HFF-Myc (cell line): Measurements from ENCODE around the gene SMOC2.

Experiments
- DNase-seq: peaks from one replicate; pipeline ENCODE4 v3.0.0-alpha.2; 2011; ENCODE audit warnings: low read depth; ENCODE audit errors: extremely low read depth
- H3K4me3 ChIP-seq: replicated peaks from 2 replicates; pipeline ENCODE4 v1.5.1; 2011; ENCODE audit warnings: low read depth, mild to moderate bottlenecking, control low read depth, low read length
- TF ChIP-seq, protein P1 (sequence below): IDR thresholded peaks from 2 replicates; pipeline ENCODE4 v1.5.1; 2012; ENCODE audit warnings: mild to moderate bottlenecking, low read depth, low read length, control low read depth; ENCODE audit errors: missing control alignments

SMOC2 gene

DNA sequence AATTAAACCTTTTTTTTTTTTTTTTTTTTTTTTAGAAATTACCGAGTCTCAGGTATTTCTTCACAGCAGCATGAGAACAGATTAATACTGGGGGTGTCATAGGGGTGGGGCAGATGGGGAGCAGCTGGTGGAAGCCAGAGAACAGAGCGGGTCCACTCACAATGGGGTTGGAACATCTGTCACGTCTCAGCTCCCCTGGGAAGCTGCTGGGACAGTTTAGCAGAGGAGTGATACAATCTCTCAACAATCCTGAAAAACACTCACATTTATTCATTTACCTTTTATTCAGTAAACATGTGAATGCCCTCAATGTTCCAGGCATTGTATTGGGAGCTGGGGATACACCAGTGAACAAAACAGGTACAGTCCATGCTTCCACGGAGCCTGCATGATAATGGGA is 162.2 kb downstream of the SMOC2 start:
- DNase-seq = no peak
- H3K4me3 ChIP-seq = no peak overlapping the region
- TF ChIP-seq, protein P1, sequence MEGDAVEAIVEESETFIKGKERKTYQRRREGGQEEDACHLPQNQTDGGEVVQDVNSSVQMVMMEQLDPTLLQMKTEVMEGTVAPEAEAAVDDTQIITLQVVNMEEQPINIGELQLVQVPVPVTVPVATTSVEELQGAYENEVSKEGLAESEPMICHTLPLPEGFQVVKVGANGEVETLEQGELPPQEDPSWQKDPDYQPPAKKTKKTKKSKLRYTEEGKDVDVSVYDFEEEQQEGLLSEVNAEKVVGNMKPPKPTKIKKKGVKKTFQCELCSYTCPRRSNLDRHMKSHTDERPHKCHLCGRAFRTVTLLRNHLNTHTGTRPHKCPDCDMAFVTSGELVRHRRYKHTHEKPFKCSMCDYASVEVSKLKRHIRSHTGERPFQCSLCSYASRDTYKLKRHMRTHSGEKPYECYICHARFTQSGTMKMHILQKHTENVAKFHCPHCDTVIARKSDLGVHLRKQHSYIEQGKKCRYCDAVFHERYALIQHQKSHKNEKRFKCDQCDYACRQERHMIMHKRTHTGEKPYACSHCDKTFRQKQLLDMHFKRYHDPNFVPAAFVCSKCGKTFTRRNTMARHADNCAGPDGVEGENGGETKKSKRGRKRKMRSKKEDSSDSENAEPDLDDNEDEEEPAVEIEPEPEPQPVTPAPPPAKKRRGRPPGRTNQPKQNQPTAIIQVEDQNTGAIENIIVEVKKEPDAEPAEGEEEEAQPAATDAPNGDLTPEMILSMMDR = no peak

DNA sequence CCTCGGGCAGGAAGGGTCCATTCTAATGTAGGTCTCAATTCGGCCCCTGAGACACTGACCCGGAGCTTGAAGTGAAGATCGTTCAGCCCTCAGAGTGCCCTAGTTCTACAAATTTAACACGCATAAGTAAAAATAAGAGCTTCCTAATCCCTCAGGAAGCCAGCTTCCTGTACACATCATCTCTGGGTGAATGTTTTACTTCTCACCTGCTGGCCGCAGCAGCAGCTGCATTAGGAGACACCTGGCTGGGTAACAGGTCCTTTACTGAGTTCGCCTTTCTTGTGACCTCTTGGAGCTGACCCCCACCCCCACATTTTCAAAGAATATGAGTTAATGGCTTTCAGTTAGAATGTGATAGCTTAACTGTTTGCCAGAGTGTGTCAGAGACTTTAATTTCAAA is 165.0 kb downstream of the SMOC2 start:
- TF ChIP-seq, protein P1 = no peak
- no peak for DNase-seq
- no peak overlapping the region for H3K4me3 ChIP-seq

DNA sequence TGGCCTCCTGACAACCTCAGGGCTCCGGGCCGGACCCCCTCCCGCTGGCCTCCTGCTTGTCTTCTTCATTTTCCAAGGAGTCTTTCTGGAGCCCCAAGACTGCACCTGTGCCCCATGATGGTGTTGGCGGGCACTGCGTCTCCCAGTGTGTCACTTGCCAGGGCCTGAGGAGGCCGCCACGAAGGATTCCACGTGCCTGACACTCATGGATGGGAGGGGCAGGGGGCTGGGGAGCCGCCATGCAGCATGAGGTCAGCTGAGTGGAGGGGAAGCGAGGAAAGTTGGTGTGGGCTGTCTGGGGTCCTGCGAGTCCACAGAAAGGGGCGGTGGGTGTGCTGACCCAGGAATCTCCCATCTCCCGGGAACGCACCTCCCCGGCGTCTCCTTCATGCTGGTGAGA is 165.7 kb downstream of the SMOC2 start:
- no peak overlapping the region for H3K4me3 ChIP-seq
- no peak for DNase-seq
- TF ChIP-seq, protein P1 = no peak

DNA sequence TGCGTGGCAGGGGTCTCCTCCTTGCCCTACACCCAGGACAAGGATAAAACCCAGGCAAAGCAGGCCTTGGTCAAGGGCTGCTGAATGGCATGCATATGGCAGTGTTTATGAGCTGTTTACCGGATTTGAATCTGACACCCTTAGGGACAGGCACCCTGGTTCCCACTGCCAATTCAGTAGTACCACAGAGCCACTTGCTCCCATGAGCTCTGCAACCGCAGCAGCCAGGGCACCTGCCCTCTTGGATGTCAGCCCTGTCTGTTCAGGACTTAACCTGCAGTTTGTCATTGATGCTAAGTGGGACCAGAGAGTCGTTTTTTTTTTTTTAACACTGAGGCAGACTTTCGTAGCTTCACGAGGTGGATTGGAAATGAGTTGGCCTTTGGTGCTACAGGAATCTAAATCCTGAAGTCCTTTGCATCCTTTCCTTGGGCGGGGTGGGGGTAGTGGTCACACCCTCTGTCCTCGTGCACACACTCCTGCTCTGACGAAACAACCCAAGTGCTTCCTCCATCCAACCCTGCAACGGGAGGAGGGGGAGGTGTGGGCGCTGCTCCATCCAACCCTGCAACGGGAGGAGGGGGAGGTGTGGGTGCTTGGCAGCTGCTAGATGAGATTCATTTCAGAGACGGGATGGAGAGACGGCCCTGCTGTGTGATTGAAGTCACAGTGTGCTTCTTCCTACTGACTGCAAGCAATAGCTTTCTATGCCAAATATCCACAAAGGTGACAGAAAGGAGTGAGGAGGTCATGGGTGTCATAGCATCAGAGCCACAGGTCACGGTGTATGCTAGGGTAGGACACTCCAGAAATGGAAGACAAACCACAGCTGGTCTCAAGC is 166.5 kb downstream of the SMOC2 start:
- TF ChIP-seq, protein P1 = no peak
- no peak overlapping the region for H3K4me3 ChIP-seq
- no peak for DNase-seq

DNA sequence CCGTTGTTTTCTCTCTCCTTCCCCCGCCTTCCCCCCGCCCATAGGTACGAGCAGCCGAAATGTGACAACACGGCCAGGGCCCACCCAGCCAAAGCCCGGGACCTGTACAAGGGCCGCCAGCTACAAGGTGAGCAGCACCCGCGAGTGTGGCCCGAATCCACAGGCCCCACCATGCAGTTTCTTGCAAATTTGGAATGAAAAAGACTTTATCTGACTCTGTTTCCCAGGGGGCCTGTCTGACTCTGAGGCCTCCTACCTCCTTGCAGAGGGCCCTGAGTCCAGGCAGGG is 167.1 kb downstream of the SMOC2 start:
- H3K4me3 ChIP-seq = no peak overlapping the region
- TF ChIP-seq, protein P1 = no peak

DNA sequence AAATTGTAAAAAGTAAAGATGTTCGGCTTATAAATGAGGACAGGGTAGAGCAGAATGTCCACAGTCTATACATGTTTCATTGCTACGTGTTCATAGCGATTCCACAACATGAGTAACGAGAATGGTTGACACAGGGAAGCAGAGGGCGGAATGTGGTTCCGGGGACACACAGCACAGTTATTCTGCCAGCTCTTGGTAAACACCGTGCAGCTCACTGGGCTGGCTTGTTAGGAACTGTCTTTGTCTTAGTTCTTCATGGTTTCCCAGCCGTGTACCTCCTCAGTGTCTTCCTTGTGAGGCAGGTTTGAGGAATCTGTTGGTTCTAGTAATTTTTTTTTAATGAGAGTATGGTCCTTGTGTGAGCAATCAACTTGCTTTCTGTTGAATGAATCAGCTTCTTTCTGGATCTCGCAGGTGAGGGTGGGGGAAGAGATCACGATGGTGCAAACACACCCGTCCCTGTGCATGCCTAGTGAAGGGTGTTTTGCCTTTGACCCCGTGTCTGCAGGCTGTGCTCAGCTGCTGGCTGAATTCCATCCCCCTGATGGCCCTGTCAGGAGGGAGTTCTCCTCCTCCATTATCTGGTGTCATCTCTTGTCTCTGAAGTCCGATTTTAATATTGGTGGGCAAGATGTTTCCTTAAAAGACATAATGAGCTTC is 168.2 kb downstream of the SMOC2 start:
- no peak for DNase-seq
- no peak overlapping the region for H3K4me3 ChIP-seq
- TF ChIP-seq, protein P1 = no peak

More for the DNA sequence above, 167.1 kb downstream of the SMOC2 start:
- DNase-seq = no peak
